Nephron (organoid): ENCODE data around the gene SLC29A2.

Source experiments
- H3K27ac Mint-ChIP-seq, 3 experiments: 2 replicates each; pipeline ENCODE4 v1.8.0; 2020; ENCODE audit warnings: mixed read lengths in 3 of 3, mild to moderate bottlenecking in 2 of 3, moderate library complexity in 1 of 3
- H3K27me3 Mint-ChIP-seq: 2 replicates; pipeline ENCODE4 v1.8.0; 2021; ENCODE audit warnings: low read depth, mild to moderate bottlenecking, moderate library complexity, mixed read lengths
- H3K36me3 Mint-ChIP-seq: 2 replicates; pipeline ENCODE4 v1.8.0; 2020; ENCODE audit warnings: low read depth, mixed read lengths
- H3K4me1 Mint-ChIP-seq: 2 replicates; pipeline ENCODE4 v1.8.0; 2020; ENCODE audit warnings: mixed read lengths
- H3K4me3 Mint-ChIP-seq, 3 experiments: 2 replicates each; pipeline ENCODE4 v1.8.0; 2020; ENCODE audit warnings: mild to moderate bottlenecking in 3 of 3, mixed read lengths in 3 of 3, moderate library complexity in 2 of 3
- H3K9me3 Mint-ChIP-seq: 2 replicates; pipeline ENCODE4 v1.8.0; 2020; ENCODE audit warnings: mixed read lengths
- CTCF ChIP-seq, 3 experiments: fragments of 200-600 bp; sonication (generic); IDR thresholded peaks; one replicate each; pipeline ENCODE4 v1.5.0; 2021; ENCODE audit warnings: antibody characterized with exemption in 3 of 3; ENCODE audit not compliant: unreplicated experiment in 3 of 3

SLC29A2 gene

GRCh38 chr11:66410191-66410590 lies 38.6 kb upstream of the SLC29A2 start:
- Mint-ChIP-seq H3K4me1 (no peaks in the 10 kb centered on the region), H3K9me3 (no peaks in the 10 kb centered on the region), H3K27ac (no peak overlapping the region), H3K27me3 (peaks cover 60% of the 10 kb centered on the region), H3K4me3 (peak overlapping the region in 2 of 3 experiments; percentile 39 to 50), H3K36me3 (no peaks in the 10 kb centered on the region)
- TF ChIP-seq CTCF (IDR thresholded peaks at IDR 0.05; ENCODE audit: unreplicated experiment in 3 of 3) = no peak

DNA sequence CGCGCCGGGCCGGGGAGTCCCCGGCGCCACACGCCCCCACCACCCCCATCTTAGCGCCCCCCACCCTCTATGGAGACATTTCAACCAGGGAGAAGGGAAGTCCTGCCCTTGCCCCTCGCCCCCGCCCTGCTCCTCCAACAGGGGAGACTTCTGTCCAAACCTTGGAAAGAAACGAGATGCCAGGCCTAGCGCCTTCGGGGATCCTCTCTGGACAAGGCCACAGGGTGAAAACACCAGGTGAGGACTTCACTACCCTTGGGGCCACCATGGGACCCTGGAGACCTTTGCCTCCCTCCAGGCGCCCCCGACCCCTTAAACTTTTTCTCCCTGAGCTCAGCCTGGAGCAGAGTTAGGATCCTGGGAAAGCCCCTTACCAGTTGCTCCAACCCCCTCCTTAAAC lies 37.7 kb upstream of the SLC29A2 start:
- no peak for TF ChIP-seq CTCF (IDR thresholded peaks at IDR 0.05; ENCODE audit: unreplicated experiment in 3 of 3)
- H3K9me3 Mint-ChIP-seq = no peaks in the 10 kb centered on the region
- H3K27ac Mint-ChIP-seq = no peak overlapping the region
- no peak overlapping the region for H3K4me3 Mint-ChIP-seq
- H3K36me3 Mint-ChIP-seq = no peaks in the 10 kb centered on the region
- H3K4me1 Mint-ChIP-seq = no peaks in the 10 kb centered on the region
- H3K27me3 Mint-ChIP-seq = peaks cover 60% of the 10 kb centered on the region

GRCh38 chr11:66408488-66409214 lies 37.1 kb upstream of the SLC29A2 start:
- TF ChIP-seq CTCF (IDR thresholded peaks at IDR 0.05; ENCODE audit: unreplicated experiment in 3 of 3) = peak; percentile 100
- no peaks in the 10 kb centered on the region for H3K4me1 Mint-ChIP-seq
- H3K36me3 Mint-ChIP-seq = no peaks in the 10 kb centered on the region
- H3K4me3 Mint-ChIP-seq = peak overlapping the region; percentile 80 to 88 (median 84)
- peaks cover 60% of the 10 kb centered on the region for H3K27me3 Mint-ChIP-seq
- no peaks in the 10 kb centered on the region for H3K9me3 Mint-ChIP-seq
- no peak overlapping the region for H3K27ac Mint-ChIP-seq

- Mint-ChIP-seq H3K27me3 (peaks cover 64% of the 10 kb centered on the region), H3K4me3 (peak overlapping the region in 1 of 3 experiments; percentile 14), H3K9me3 (no peaks in the 10 kb centered on the region), H3K4me1 (no peaks in the 10 kb centered on the region), H3K36me3 (no peaks in the 10 kb centered on the region), H3K27ac (no peak overlapping the region)
- TF ChIP-seq CTCF (IDR thresholded peaks at IDR 0.05; ENCODE audit: unreplicated experiment in 3 of 3) = no peak
Observed at GRCh38 chr11:66407651-66408050, 36.1 kb upstream of the SLC29A2 start.

DNA sequence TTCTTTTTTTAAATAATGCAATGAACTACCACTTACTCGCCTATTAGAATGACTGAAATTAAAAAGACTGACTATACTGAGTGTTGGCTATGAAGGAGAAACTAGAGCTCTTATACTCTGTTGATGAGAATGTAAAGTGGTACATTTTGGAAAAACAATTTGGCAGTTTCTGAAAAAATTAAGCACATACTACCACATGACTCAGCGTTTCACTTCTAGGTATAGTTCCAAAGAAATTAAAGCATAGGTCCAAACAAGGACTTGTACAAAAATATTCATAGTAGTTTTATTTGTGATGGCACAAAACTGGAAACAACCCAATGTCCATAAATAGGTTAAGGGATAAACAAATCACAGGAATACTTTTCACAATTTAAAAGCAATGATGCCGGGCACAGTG lies 22.4 kb upstream of the SLC29A2 start:
- no peak for TF ChIP-seq CTCF (IDR thresholded peaks at IDR 0.05; ENCODE audit: unreplicated experiment in 3 of 3)
- peaks cover 4% of the 10 kb centered on the region for H3K9me3 Mint-ChIP-seq
- H3K4me3 Mint-ChIP-seq = no peak overlapping the region
- no peaks in the 10 kb centered on the region for H3K4me1 Mint-ChIP-seq
- no peaks in the 10 kb centered on the region for H3K36me3 Mint-ChIP-seq
- no peak overlapping the region for H3K27ac Mint-ChIP-seq
- peaks cover 29% of the 10 kb centered on the region for H3K27me3 Mint-ChIP-seq

GRCh38 chr11:66391322-66391721 lies 19.8 kb upstream of the SLC29A2 start:
- Mint-ChIP-seq H3K4me1 (peaks cover 2% of the 10 kb centered on the region), H3K27ac (no peak overlapping the region), H3K9me3 (peaks cover 4% of the 10 kb centered on the region), H3K4me3 (no peak overlapping the region), H3K36me3 (no peaks in the 10 kb centered on the region), H3K27me3 (peaks cover 33% of the 10 kb centered on the region)
- no peak for TF ChIP-seq CTCF (IDR thresholded peaks at IDR 0.05; ENCODE audit: unreplicated experiment in 3 of 3)
